Measurements from ENCODE around the gene IQGAP1. TPM values are rescaled to one million over a fixed set of nuclear protein-coding genes. Genes with fewer than 3 reads are reported as not detected.

Gene IQGAP1
- total and polyA plus RNA-seq, 9 of the 15 experiments (the other 6 are each of a cell fraction or from before 2014, with no cell fraction given): 37.6 to 143 (median 77.7) TPM

GRCh38 chr15:90419738-90420406 lies 31.8 kb downstream of the IQGAP1 start:
- H3K9me3 ChIP-seq (replicated peaks; ENCODE audit: control insufficient read depth, insufficient read depth, low read depth, low read length): no peaks in the 10 kb centered on the region
- H3K4me1 ChIP-seq (replicated peaks in 1 of 2; ENCODE audit: control insufficient read depth in 2 of 2, insufficient read depth in 2 of 2, low read length in 2 of 2): peaks cover 0 to 9% of the 10 kb centered on the region in 2 experiments; a peak in 2 of 5 replicates
- H3K9me1 ChIP-seq (ENCODE audit: control insufficient read depth, insufficient read depth, low read length): no peaks in the 10 kb centered on the region
- peaks cover 35% of the 10 kb centered on the region for H3K79me2 ChIP-seq (ENCODE audit: control insufficient read depth, insufficient read depth, low read length)
- no peak overlapping the region for H3K27ac ChIP-seq (ENCODE audit: extremely low read depth, low read depth, low read length)
- no peaks in the 10 kb centered on the region for H4K20me1 ChIP-seq (replicated peaks; ENCODE audit: control insufficient read depth, insufficient read depth, low read length)
- no peaks in the 10 kb centered on the region; the same call in 2 of the 3 replicates for H3K36me3 ChIP-seq (ENCODE audit: control insufficient read depth, insufficient read depth, low read length)
- no peaks in the 10 kb centered on the region for H3K27me3 ChIP-seq (ENCODE audit: control insufficient read depth in 2 of 2, insufficient read depth in 2 of 2, low read length in 2 of 2)
- no peak overlapping the region for H3K4me2 ChIP-seq (ENCODE audit: insufficient read depth, low read length)
- 44% methylated on average over 6 of the region's 6 CpGs for WGBS (ENCODE audit: insufficient coverage, low coverage, missing lambda C conversion rate)
- intact Hi-C loops (cut with micrococcal nuclease): no loop called here
- ATAC-seq: no peak
- no TSS peak for BruUV-seq (replicated peaks)
- no peak overlapping the region for H2AFZ ChIP-seq (ENCODE audit: low read depth, low read length)
- ChIA-PET CTCF (ENCODE audit: low intra/inter-chr PET ratio) (no interaction called here), POLR2A (interaction anchor here (0.9 to 2.0 kb wide), 3 partner anchors 9 to 26 kb away, joined by 3 to 6 read pairs (median 5); no protein-coding TSS in a partner anchor)
- no peak for DNase-seq (ENCODE audit: extremely low read depth in 1 of 4, low spot score in 3 of 4)
- in situ Hi-C loops (cut with MboI): no loop called here
- no peak overlapping the region for H3K4me3 ChIP-seq
- FAIRE-seq: no peak
- H3K9ac ChIP-seq (ENCODE audit: insufficient read depth in 1 of 2, low read depth in 2 of 2, low read length in 2 of 2): no peak overlapping the region
- no peak for TF ChIP-seq NR2C2 (CRISPR knock-in tag; IDR thresholded peaks at IDR 0.05)
- no peak for TF ChIP-seq NR2C2 (tag; IDR thresholded peaks at IDR 0.05)
- no peak for TF ChIP-seq TEAD1 (CRISPR knock-in tag; IDR thresholded peaks at IDR 0.05)
- TF ChIP-seq KDM4B (IDR thresholded peaks at IDR 0.05; ENCODE audit: borderline replicate concordance in 2 of 2, low read depth in 1 of 2): no peak
- no peak for TF ChIP-seq MEIS2 (IDR thresholded peaks at IDR 0.05; ENCODE audit: partially characterized antibody)
- no peak for TF ChIP-seq ZFP36 (IDR thresholded peaks at IDR 0.05; ENCODE audit: low read depth, low read length, partially characterized antibody)
- TF ChIP-seq ARID3B (CRISPR knock-in tag; IDR thresholded peaks at IDR 0.05; ENCODE audit: borderline replicate concordance): no peak
- no peak for TF ChIP-seq THAP12 (CRISPR knock-in tag; IDR thresholded peaks at IDR 0.05)
- no peak for TF ChIP-seq NR0B1 (IDR thresholded peaks at IDR 0.05; ENCODE audit: partially characterized antibody)
- no peak for TF ChIP-seq CTCF (IDR thresholded peaks at IDR 0.05 in 2 of 3, conservative IDR thresholded peaks at IDR 0.05 in 1 of 3; ENCODE audit: insufficient read depth in 2 of 3, low read depth in 1 of 3, low read length in 3 of 3)
